ENCODE data around the gene CRYGS.

CRYGS gene

GRCh38 chr3:186523434-186523833 lies 20.7 kb downstream of the CRYGS start:
- no peak for DNase-seq (ENCODE audit: insufficient read length, low spot score)
- FAIRE-seq = no peak
- no peak for TF ChIP-seq POU2F2 (IDR thresholded peaks at IDR 0.05; ENCODE audit: low read depth, low read length)
- no peak for TF ChIP-seq POLR2A (IDR thresholded peaks at IDR 0.05; ENCODE audit: low read depth, low read length)
- no peak for TF ChIP-seq SPI1 (IDR thresholded peaks at IDR 0.05; ENCODE audit: low read depth, low read length)
- TF ChIP-seq TAF1 (IDR thresholded peaks at IDR 0.05; ENCODE audit: low read depth, low read length) = no peak
- no peak for TF ChIP-seq PAX5 (IDR thresholded peaks at IDR 0.05; ENCODE audit: insufficient read depth, low read length, severe bottlenecking)
- TF ChIP-seq POLR2AphosphoS5 (IDR thresholded peaks at IDR 0.05; ENCODE audit: low read depth, low read length) = no peak

DNA sequence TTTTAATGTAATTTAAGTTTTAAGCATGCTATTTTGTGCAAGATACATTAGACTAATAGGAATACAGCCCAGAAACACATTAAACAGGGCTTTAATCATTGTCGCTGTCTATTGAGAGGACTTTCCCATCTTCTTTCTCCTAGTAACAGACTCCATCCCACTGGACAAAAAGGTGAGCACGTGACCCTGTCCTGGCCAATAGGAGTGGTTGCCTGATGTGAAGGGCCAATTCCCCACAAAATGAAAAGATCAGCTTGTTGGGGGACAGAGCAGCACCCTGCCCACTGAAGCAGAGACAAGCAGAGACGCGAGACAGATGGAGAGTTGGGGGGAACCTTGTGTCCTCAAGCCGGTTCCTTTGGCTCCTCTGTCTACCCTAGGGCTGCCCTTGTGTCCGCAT lies 21.2 kb downstream of the CRYGS start:
- FAIRE-seq (no peak), DNase-seq (ENCODE audit: insufficient read length, low spot score) (no peak)
- TF ChIP-seq TAF1 (IDR thresholded peaks at IDR 0.05; ENCODE audit: low read depth, low read length) (no peak), PAX5 (IDR thresholded peaks at IDR 0.05; ENCODE audit: insufficient read depth, low read length, severe bottlenecking) (no peak), SPI1 (IDR thresholded peaks at IDR 0.05; ENCODE audit: low read depth, low read length) (no peak), POU2F2 (IDR thresholded peaks at IDR 0.05; ENCODE audit: low read depth, low read length) (no peak), POLR2AphosphoS5 (IDR thresholded peaks at IDR 0.05; ENCODE audit: low read depth, low read length) (no peak), POLR2A (IDR thresholded peaks at IDR 0.05; ENCODE audit: low read depth, low read length) (no peak)

- TF ChIP-seq PAX5 (IDR thresholded peaks at IDR 0.05; ENCODE audit: insufficient read depth, low read length, severe bottlenecking) = peak; percentile 70
- 0 out of 2 replicates have a peak, but pooled peaks have one; percentile 19 for TF ChIP-seq POU2F2 (IDR thresholded peaks at IDR 0.05; ENCODE audit: low read depth, low read length)
- TF ChIP-seq TAF1 (IDR thresholded peaks at IDR 0.05; ENCODE audit: low read depth, low read length) = no peak
- no peak for TF ChIP-seq POLR2AphosphoS5 (IDR thresholded peaks at IDR 0.05; ENCODE audit: low read depth, low read length)
- FAIRE-seq (peak; percentile 93), DNase-seq (ENCODE audit: insufficient read length, low spot score) (no peak)
Measured at GRCh38 chr3:186520957-186521842, 23.0 kb downstream of the CRYGS start.

GRCh38 chr3:186520431-186520830 lies 23.7 kb downstream of the CRYGS start:
- DNase-seq (ENCODE audit: insufficient read length, low spot score) (no peak), FAIRE-seq (no peak)
- TF ChIP-seq SPI1 (IDR thresholded peaks at IDR 0.05; ENCODE audit: low read depth, low read length) = no peak

DNA sequence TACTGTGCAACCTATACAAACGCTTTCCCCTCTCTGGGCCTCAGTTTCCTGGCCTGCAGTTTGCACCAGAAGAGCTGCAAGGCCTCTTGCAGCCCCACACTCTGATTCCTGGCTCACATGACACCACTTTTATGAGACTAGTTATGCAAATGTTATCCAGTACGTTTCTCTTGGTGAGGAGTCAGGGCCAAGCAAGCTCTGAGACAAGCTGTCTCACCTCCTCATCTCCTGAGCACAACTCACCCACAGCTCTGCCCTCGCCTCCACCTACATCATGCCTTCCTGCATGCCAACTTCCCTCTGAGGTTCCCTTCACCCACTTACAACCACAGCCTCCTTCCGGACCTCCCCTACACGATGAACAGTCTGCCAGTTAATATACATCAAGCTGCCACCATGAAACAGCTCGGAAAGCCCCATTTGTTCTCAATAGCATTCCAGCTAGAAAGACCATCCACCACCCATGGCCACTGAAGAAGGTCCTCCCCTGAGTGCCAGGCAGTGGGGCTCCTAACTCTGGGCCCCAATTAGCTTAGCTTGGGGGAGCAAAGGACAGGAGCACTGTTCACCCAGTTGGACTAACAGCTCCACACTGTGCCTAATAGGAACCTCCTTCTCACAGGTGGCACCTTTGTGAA lies 25.0 kb downstream of the CRYGS start:
- DNase-seq (ENCODE audit: insufficient read length, low spot score) (no peak), FAIRE-seq (peak; percentile 98)
- TF ChIP-seq POU2F2 (IDR thresholded peaks at IDR 0.05; ENCODE audit: low read depth, low read length) (peak; percentile 72), POLR2AphosphoS5 (IDR thresholded peaks at IDR 0.05; ENCODE audit: low read depth, low read length) (no peak)

DNA sequence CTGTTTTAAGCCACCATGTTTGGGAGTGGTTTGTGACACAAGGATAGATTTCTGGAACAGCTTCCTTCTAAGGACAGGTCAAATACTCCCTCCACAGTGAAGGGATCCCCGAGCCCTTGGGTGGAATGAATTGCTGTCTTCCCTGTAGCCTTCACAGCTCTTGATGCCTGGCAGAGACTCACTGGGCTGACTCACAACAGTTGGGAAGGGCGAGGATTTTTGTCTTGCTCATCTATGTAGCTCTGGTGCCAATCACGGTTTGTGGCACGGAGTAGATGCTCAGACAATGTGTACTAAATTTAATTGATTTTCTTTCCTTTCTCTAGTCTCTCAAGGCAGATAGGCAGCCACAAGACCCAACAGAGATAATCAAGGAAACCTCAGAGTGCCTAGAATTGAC lies 27.0 kb downstream of the CRYGS start:
- DNase-seq (ENCODE audit: insufficient read length, low spot score) (no peak), FAIRE-seq (no peak)
- TF ChIP-seq SPI1 (IDR thresholded peaks at IDR 0.05; ENCODE audit: low read depth, low read length) (no peak), POLR2AphosphoS5 (IDR thresholded peaks at IDR 0.05; ENCODE audit: low read depth, low read length) (no peak), PAX5 (IDR thresholded peaks at IDR 0.05; ENCODE audit: insufficient read depth, low read length, severe bottlenecking) (no peak), POU2F2 (IDR thresholded peaks at IDR 0.05; ENCODE audit: low read depth, low read length) (no peak), TAF1 (IDR thresholded peaks at IDR 0.05; ENCODE audit: low read depth, low read length) (no peak), POLR2A (IDR thresholded peaks at IDR 0.05; ENCODE audit: low read depth, low read length) (no peak)

DNA sequence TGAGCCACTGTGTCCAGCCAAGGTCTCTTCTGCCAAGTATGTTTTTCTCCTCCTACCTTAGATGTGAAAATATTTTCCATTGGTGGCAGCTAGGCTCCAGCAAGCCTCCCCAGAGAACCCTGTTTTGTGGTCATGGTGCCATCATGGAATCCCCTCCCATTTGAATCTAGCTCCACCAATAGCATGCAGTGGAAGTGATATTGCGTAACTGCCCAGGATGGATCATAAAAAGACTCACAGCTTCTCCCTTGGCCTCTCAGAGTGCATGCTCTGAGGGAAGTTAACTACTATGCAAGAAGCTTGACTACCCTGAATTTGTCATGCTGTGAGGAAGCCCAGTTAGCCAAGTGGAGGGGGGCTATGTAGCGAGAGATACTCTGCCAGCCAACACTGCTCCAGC lies 27.5 kb downstream of the CRYGS start:
- TF ChIP-seq SPI1 (IDR thresholded peaks at IDR 0.05; ENCODE audit: low read depth, low read length) (no peak), POU2F2 (IDR thresholded peaks at IDR 0.05; ENCODE audit: low read depth, low read length) (no peak), POLR2AphosphoS5 (IDR thresholded peaks at IDR 0.05; ENCODE audit: low read depth, low read length) (no peak), PAX5 (IDR thresholded peaks at IDR 0.05; ENCODE audit: insufficient read depth, low read length, severe bottlenecking) (no peak), POLR2A (IDR thresholded peaks at IDR 0.05; ENCODE audit: low read depth, low read length) (no peak), TAF1 (IDR thresholded peaks at IDR 0.05; ENCODE audit: low read depth, low read length) (no peak)
- no peak for FAIRE-seq
- no peak for DNase-seq (ENCODE audit: insufficient read length, low spot score)

DNA sequence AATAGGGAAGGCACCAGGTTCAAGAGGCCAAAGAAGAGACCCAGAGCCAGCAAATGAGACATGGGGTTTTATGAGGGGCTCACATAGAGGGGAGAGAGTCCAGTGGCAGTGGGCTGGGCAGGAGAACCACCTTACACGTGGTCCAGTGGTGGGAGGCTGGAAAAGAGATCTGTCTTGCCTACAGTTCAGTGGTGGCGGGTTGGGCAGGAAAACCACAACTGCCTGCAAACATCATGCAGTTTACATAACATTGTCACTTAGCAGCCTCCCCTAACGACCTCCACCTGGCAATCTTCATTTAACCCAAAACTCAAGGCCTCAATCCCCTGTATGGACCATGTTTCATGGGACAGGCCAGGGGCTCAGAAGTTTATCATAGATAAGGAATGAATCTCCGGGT lies 29.1 kb downstream of the CRYGS start:
- TF ChIP-seq PAX5 (IDR thresholded peaks at IDR 0.05; ENCODE audit: insufficient read depth, low read length, severe bottlenecking) (no peak), POLR2AphosphoS5 (IDR thresholded peaks at IDR 0.05; ENCODE audit: low read depth, low read length) (no peak), POU2F2 (IDR thresholded peaks at IDR 0.05; ENCODE audit: low read depth, low read length) (no peak), TAF1 (IDR thresholded peaks at IDR 0.05; ENCODE audit: low read depth, low read length) (no peak), POLR2A (IDR thresholded peaks at IDR 0.05; ENCODE audit: low read depth, low read length) (no peak), SPI1 (IDR thresholded peaks at IDR 0.05; ENCODE audit: low read depth, low read length) (no peak)
- FAIRE-seq (peak; percentile 93), DNase-seq (ENCODE audit: insufficient read length, low spot score) (no peak)

- DNase-seq (ENCODE audit: insufficient read length, low spot score) = no peak
- TF ChIP-seq PAX5 (IDR thresholded peaks at IDR 0.05; ENCODE audit: insufficient read depth, low read length, severe bottlenecking) (no peak), SPI1 (IDR thresholded peaks at IDR 0.05; ENCODE audit: low read depth, low read length) (no peak), POU2F2 (IDR thresholded peaks at IDR 0.05; ENCODE audit: low read depth, low read length) (no peak), TAF1 (IDR thresholded peaks at IDR 0.05; ENCODE audit: low read depth, low read length) (no peak), POLR2A (IDR thresholded peaks at IDR 0.05; ENCODE audit: low read depth, low read length) (no peak), POLR2AphosphoS5 (IDR thresholded peaks at IDR 0.05; ENCODE audit: low read depth, low read length) (no peak)
- FAIRE-seq = no peak
Measured at GRCh38 chr3:186514296-186515002, 29.7 kb downstream of the CRYGS start.

All from GM12891 (cell line).